NCI-H2171 (cell line): ENCODE data around the gene CFI.

Experiments used
- DNase-seq: peaks from one replicate; lab custom pipeline; 2025; lab: John Stamatoyannopoulos, UW

The CFI gene

DNA sequence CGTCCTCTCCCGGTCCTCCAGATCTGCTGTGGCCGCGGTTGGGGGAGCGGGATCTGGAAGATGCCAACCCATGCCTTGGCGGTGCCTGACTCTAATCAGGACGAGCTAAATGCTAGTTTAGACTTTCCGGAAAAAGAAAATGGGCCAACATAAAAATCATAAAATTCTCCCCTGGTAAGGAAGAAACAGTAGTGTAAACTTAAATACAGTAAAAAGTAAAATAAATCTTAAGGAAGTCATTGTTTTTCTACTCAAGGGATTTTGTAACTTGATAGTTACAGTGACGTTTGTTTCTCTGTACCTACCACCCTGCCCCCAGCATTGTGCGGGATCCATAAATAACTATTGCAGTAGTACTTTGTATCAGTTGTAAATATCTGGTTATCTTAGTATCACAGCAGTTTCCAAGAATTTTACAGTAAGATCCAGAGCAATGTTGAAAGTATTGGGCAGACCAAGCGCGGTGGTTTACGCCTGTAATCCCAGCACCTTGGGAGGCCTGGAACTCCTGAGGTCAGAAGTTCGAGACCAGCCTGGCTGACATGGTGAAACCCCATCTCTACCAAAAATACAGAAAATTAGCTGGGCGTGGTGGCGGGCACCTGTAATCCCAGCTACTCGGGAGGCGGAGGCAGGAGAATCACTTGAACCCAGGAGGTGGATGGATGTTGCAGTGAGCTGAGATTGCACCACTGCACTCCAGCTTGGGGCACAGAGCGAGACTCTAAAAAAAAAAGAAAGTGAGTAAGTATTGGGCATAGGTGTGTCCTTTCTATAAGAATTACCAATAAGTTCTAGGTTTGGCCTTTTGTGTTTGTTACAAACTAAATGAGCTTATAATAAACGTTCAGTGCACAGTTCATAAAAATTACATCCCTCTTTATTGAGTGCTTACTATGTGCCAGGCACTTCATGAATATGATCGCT is 70.9 kb downstream of the CFI start:
- DNase-seq: no peak

- peak; percentile 60 for DNase-seq
Measured at GRCh38 chr4:109729718-109730618, 71.8 kb downstream of the CFI start, which contains the start of gene PLA2G12A. TSS of gene PLA2G12A (minus strand) at chr4:109730070. CDS start at chr4:109729809, 261 bp downstream.

- no peak for DNase-seq
Measured at GRCh38 chr4:109729117-109729717, 72.6 kb downstream of the CFI start.

GRCh38 chr4:109728385-109728784 is 73.4 kb downstream of the CFI start:
- DNase-seq: no peak

DNA sequence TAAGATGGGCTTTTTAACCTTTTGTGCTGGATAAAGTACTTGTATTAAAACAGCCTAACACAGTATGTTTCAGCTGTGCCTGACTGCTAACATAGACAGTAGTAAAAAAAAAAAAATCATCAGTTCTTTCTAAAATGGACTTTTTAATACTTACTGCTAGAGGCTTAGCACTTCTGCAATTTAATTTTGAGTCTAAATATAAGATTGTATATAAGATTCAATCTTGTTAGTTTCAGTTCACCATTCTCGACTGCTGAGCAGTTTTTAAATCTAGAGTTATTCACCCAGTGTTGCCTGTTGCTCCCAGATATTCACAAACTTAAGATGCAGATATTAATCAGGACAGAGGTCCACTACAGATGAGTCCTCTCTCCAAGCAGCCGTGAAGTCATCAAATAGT is 78.7 kb downstream of the CFI start:
- DNase-seq: no peak

GRCh38 chr4:109722357-109722756 is 79.4 kb downstream of the CFI start:
- DNase-seq: no peak

GRCh38 chr4:109721033-109721432 is 80.8 kb downstream of the CFI start:
- no peak for DNase-seq

DNA sequence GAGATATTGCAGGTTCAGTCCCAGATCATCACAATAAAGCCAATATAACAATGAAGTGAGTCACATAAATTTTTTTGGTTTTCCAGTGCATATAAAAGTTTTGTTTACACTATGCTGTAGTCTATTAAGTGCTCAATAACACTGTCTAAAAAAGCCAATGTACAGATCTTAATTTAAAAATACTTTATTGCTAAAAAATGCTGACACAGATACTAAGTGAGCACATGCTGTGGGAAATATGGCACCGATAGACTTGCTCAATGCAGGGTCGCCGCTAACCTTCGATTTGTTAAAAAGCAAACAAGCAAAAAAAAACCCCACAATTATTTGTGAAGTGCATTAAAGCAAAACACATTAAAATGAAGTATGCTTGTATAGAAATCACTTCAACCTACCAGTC is 82.2 kb downstream of the CFI start:
- no peak for DNase-seq

DNA sequence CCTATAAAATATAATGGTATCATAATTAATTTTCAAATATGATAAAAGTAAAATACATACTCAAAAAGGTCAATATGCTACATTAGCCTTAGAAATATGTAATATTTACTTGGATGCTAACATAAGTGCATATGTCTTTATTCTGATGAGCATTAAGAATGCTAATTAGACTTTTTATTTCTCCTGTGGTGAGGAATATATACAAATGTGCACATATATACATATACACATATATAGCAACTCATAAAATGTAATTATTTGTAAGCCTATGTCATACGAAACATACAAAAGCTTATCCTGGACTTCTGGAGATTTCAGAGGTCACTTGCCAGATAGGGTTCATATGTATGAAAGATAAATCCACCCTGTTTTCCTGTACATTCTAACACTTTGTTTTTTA is 83.0 kb downstream of the CFI start:
- no peak for DNase-seq

DNA sequence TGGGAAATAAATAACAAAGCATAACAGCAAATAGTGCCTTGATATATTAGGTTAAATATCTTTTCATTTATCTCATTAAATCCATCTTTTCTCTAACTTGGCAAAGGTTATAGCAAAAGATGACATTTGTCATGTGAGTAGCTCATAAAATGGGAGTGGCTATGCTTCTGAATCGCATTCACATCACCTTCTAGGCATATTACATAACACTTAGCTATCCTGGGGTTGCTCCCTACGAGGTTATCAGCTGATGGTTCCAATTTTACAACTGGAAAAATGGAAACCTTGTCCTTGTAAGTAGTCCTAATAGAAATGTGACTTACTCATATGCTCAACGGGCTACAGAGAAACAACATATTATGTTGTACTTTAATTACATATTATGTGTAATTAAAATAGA is 88.3 kb downstream of the CFI start:
- DNase-seq: no peak

DNA sequence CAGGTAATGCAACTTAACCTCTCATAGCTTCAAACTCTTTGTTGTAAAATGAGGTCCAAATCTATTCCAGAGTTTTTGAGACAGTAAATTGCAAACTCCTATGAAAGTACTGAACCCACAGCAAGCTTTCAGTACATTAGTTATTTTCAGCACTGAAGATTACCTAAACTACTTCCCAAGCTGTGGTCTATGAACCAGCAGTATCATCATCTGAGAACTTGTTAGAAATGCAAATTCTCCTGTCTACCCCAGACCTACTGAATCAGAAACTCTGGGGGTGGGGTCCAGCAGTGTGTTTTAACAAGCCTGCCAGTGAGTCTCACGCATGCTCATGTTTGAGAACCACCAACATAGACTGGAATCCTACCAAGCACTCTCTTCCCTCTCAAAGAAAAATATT is 92.8 kb downstream of the CFI start:
- no peak for DNase-seq

DNA sequence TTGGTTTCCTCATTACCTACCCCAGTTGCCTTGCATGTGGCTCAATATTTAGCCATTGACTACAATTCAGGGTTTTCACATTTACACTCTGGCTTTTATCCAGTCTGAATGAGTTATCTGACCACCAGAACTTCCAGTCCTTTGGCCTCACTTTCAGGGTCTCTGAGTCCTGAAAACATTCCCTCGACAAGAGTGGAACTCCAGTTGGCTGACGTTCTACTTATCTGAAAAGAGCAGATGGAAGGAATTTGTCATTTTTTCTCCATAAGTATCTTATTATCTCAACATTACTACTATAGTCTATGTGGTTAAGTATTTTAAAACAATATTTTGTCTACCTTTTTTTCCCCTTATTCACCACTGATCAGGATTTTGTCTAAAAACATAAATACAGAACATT is 93.4 kb downstream of the CFI start:
- no peak for DNase-seq

GRCh38 chr4:109703664-109704361 is 98.0 kb downstream of the CFI start:
- no peak for DNase-seq

GRCh38 chr4:109702950-109703663 is 98.7 kb downstream of the CFI start, which contains the start of gene CASP6:
TSS of gene CASP6 (minus strand) at chr4:109703445. CDS start at chr4:109703395, 50 bp downstream.
- peak; percentile 26 for DNase-seq

DNA sequence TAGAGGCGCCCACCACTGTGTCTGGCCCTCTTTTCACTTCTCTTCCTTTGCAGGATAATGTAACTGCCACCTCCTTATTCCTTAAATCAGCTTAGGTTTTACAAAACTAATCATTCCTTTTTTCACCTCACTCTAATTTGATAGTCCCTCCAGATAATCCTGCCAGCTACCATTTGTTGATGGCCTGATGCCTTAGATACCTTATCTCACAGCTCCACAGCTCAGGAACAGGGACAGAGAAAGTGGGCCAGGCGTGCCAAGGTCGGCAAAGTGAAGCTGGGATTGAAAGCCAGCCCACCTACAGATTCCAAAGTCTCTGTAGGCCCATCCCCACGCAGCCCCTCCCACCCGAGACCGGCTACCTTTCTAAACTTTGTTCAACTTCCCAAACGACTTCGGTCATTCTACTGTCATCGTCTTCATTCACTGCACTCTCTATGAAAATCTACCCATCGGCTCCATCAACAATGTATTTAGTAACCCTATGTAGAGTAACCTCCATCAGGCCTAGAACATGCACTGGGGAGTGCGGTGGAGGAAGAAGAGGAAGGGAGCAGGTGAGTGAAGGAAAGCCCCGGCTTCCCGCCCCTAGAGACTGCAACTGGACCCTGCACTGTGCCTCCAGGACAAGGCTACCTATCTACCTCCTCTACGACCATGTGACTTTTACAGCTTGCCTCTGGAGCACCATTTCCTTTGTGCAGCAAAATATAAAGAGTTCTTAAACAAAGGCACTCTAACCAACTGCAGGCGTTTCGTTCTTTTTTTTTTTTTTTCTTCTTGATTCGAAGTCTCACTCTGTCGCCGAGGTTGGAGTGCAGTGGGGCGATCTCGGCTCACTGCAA is 100.0 kb downstream of the CFI start:
- no peak for DNase-seq

- DNase-seq: no peak
Measured at GRCh38 chr4:109699553-109700225, 102.1 kb downstream of the CFI start.

DNA sequence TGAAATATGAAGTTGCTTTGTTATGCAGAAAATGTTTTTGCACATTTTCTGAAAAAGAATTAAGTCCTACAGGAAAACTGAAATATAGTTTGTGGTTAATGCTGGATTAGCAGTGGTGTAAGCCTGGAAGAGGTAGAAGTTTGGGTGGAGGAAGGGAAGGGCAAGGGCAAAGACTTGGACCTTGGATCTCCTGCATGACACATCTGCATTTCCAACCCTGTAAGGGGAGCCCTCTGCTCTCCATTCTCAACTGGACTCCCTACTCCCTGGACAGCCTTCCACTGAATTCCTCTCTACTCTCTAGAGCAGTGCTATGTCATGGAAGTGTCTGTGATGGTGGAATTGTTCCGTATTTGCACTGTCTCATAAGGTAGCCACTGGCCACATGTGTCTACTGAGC is 103.1 kb downstream of the CFI start:
- DNase-seq: no peak

GRCh38 chr4:109691411-109691920 is 110.3 kb downstream of the CFI start:
- no peak for DNase-seq
